GM21825 (cell line): ENCODE results near the gene SREBF2.

ENCODE experiments used
- ATAC-seq: cut with Tn5 transposase; IDR thresholded peaks from one replicate; pipeline ENCODE4 v1.9.1; 2021; ENCODE audit warnings: mild to moderate bottlenecking, moderate library complexity; ENCODE audit not compliant: unreplicated experiment

SREBF2 gene

DNA sequence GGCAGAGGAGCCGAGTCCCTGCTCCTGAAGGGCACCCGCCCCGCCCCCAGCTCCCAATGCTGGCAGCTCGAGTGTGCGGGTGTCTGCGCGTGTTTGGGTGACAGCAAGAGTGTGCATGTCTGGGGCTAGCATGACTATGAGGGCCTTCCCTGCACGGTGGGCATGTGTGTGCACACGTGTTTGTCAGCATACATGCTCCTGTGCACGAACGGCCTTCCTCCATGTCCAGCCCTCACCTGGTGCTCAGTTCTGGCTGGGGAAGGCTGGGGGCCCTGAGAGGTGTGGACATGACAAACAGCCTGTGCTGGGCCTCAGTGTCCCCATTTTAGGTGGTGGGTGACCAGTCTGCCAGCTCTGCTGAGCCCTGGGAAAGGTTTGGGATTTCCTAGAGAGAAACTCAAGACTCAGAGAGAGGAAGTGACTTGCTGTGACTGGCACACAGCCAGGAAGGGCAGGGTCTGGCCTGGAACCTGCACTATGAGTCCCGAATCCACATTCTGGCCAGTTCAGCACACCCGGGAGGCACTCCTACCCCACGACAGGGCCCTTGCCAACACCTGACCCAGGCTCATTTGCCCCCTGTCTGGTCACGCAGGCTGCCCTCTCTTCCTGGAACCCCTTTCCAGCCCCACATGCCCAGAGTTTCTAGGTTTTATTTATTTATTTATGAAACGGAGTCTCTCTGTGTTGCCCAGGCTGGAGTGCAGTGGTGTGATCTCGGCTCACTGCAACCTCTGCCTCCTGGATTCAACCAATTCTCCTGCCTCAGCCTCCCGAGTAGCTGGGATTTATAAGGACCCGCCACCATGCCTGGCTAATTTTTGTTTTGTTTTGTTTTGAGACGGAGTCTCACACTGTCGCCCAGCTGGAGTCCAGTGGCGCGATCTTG lies 85.2 kb downstream of the SREBF2 start:
- no peak for ATAC-seq

DNA sequence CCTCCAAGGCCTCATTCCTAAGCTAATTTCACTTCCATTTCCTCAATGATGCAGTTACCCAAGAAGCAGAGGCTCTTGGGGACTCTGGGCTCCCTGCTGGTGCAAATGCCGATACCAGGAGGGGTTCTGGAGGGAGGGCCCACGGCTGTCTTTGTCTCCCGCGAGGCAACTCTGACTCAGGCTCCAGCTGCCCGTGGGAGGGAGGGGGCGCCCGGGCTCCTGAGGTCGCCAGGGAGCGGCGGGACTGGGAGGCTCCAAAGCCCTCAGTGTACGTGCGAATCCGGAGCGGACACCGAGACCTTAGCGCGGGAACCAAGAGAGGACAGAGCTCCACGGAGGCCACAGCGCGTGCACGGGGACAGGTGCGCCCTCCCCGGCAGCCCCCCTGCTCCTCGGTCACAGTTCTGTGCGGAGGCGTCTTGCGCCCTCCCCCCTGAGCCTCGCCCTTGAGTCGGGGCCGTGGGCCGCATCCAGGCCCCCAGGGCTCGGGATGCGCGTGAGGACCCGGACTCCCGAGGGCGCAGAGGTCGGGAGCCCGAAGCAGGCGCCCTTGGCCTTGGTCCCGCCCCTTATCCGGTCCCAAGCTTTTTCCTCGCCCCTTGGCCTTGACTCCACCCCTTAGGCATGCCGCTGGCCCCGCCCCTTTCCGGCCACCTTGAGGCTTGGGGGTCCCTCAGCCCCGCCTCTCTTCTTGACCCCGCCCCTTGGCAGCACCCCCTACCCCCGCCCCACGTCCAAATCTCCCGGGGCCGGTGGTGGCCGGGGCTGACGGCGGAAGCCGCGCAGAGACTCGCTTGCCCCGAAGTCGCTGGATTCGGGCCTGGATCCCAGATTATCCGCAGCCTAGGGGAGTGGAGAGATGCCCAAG lies 86.7 kb downstream of the SREBF2 start:
- ATAC-seq = peak; percentile 31

DNA sequence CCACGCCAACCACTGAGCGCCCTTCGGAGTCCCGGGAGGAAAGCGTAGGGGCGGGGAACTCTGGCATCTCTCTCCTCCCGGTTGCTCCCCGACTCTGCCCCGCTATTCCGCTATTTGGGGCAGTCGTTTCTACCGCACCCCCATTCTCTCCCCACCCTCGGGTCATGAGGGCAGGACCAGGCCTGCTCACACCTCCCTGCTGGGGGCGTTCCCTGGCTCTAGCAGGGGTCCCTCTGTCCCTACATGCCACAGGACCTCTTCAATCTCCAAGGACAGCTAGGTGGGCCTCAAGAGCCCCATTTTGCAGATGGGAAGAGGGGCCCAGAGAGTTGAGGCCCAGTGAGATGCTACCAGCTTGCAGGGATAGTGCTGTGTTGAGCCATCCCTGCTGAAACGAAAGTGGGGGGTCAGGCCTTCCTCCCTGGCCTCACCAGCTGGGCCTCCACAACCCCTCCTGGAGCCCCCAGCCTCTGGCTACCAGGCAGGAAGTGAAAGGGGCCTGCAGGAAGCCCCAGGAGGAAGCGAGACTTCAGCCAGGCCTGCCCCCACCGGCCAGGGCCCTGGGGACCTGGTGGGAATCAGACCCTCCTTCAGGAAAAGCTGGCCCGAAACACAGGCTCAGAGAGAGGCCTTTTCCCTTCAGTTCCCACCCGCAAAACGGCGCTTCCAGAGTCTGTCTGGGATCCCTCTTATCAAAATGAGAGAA lies 87.5 kb downstream of the SREBF2 start:
- ATAC-seq = peak; percentile 23

DNA sequence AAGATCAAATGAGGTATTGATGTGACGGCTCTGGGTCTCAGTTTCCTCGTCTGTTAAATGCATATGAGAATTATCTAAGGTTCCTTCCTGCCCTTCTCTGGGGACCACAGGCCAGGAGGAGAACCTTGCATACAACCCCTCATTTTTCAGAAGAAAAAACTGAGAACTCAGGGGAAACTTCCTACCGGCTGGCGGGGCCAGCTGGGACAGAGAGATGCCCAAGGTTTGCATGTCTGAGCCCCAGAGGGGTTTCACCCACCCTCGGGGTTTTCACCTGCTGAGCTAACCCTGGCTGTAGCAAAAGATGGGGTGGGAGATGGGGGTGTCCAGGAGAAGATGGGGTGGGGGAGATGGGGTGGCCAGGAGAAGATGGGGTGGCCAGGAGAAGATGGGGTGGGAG lies 89.4 kb downstream of the SREBF2 start:
- no peak for ATAC-seq

DNA sequence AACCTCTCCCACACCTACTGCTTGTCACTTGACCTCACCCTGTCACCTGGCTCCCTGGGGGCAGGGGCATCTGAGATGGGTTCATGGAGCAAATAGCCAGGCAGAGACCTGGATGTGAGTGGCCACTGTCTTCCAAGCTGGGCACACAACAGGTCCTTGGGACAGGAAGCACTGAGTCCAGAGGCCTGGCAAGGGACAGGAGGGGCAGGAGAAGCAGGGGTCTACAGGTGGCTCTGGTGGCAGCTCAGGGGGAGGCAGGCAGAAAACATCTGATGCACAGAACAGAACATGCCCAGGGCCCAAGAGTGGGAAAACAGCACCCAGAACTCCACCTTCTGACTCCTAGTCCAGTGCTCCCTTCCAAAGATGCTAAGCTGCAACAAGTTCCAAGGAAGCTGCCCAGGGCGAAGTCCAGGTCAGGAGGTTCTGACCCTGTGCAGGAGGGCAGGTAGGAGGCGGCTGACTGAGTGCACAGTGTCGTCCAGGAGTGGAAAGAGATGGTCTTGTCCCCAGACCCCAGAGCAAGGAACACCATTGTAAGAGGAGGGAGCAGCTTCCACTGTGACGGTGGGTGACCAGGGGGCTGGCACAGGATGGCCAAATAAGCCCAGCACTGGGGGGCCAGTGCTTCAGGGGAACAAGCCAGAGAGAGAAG lies 90.2 kb downstream of the SREBF2 start:
- ATAC-seq = no peak

DNA sequence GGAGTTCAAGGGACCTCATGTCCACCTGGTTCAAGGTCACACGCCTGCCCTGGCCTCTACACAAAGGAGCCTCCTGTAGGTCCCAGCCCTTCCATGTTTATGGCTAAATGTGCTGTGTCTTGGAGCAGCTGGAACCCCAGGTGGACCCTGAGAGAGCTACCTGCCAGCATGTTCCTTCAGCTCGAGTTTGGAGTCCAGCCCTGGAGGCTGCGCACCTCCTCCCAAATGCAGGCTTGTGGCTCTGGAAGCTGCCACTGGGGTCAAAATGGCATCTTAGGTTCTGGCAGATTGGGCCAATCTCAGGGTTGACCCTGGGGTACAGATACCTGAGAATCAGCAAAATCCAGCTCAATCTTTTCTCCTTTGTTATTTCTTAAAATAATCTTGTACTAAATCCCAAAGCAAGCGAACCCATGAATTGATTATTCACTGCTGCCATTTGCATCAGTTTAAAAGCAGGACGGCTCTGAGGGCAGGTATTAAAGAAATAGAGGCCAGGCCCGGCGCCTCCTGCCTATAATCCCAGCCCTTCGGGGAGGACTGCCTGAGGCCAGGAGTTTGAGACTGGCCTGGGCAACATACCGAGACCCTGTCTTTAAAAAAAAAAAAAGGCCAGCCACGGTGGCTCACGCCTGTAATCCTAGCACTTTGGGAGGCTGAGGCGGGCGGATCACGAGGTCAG lies 90.8 kb downstream of the SREBF2 start:
- ATAC-seq = no peak

DNA sequence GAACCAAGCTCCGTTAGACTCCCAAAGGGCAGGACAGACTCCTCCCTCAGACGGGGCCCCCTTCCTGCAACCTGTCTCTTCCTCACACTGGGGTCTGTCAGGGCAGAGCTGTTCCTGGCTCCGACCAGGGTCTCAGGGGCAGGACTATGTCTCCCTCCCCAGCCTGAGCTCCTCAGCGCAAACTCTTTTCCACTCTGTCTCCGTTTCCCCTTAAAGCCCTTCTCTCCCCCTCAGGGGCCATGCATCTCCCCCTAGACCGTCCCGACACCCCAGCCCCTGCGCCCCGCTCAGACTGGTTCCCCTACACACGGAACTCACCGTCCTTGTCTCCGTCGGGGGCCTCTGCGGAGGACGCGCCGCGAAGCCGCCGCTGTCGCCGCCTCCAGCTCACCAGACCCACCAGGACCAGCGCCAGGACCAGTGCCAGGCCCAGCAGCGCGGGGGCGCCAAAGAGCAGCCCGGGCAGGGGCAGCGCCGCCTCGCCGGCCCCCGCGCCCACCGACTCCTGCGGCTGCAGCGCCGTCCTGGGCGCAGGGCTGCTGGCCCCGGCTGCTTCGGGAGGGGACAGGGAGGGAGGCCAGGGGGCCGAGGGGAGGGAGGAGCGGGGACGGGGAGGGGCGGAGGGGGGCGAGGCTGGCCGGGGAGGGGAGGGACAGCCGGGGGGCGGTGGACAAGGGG lies 93.0 kb downstream of the SREBF2 start:
- ATAC-seq = peak; percentile 32

DNA sequence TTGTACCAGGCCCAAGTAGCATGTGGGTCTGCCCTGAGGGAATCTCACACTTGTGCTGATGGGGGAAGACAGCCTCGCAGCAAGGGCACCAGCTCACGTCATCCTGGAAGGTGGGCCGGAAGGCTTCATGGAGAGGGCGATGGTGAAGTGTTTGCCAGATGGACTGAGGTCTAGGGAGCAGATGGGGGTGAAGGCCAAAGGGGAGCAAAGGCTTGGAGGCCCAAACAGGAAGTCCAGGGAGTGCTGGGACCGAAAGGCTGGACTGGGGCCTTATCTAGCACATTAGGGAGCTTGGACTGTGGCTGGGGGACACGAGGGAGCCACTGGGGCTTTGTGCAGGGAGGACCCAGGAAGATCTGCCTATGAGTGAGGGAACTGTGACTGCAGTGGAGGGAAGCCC lies 94.9 kb downstream of the SREBF2 start:
- no peak for ATAC-seq

DNA sequence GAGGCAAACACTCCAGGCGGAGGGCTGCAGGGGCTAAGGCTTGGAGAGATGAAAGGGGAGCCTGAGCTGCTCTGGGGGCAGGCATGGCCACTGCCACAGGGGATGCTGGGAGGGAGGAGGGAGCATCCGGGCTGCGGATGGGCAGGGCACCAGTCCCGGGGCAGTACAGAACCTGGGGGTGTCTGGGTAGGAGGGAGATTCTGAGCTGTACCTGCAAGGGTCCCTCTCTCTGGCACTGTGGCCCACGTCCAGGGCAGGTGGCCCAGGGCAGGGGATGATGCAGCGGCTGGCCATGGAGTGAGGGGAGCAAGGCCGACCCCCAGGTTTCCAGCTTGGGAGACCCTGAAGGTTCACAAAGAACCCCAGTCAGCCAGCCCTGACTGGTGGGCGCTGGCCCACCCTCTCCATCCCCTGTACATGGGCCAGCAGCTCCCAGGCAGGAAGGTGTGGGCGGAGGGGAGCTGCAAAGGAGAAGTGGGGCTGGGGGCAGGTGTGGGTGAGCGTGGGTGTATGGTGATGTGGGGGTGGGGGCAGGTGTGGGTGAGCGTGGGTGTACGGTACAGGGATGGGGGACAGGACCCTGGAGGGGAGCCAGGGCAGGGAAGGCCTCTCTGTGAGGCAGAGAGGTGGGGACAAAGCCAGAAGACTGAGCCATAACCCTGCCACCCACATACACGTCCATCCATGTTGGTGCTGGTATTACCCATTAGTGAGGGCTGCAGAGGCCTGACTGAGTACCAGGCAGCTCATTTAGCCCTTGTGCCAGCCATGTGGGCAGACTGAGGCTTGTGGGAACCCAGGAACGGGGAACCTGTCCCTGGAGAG lies 95.9 kb downstream of the SREBF2 start:
- ATAC-seq = no peak

DNA sequence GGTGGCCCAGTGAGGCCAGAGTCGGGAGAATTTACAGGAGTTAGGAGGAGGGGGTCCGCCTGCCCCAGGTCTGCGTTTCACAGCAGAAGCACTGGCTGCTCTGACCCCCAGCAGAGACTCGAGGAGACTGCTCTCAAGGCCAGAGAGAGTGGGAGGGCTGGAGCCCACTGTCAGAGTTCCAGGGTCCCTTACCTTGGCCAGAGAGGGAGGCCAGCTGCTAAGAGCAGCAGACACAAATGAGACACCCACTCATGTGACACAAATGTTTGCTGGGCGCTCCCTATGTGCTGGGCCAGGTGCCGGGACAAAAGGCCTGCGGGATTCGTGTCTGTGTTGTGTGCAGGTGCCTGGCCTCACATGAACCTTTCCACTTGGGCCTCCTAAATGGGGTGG lies 96.5 kb downstream of the SREBF2 start:
- no peak for ATAC-seq

DNA sequence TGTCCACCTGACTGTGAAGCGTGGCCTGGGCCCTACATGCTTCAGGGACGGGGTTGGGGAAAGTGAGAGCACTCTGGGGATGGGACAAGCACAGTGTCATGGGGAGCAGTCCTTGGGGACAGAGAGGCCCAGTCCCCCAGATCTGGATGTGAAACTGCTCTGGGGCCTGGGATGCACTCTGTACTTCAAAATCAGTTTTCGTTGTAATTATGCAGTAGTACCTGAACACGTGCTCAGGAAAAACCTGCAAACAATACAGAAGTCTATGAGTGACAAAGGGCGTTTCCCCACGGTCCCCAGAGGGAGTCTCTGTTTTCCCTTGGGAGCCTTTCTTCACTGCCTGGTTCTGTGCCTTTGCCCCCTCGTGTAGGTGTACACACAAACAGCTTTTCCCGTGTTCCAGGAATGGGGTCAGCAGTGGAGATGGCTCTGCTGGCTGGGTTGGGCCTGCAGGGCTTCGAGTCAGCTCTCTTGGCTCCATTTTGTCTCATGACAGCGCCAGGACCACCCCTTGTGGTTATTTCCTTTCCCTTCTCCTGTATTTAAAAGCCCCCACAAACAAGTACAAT lies 98.9 kb downstream of the SREBF2 start:
- peak; percentile 23 for ATAC-seq

DNA sequence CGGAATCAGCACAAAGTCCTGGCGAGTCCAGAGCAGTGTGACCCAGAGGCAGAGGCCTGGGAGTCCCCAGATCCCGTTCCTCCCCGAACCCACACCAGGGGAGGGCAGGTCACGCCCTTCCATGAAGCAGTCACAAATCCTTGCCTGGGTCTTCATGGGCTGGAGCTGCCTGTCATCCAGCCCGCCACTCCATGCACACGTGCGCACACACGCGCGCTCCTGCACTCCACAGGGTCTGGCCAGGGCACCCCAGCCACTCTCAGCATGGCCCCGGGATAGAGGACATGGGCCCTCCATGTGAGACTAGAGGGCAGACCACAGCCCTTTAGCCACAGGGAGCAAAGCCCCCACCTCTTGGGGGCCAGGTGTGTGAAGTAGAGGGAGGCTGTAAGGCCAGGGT lies 99.4 kb downstream of the SREBF2 start:
- no peak for ATAC-seq

DNA sequence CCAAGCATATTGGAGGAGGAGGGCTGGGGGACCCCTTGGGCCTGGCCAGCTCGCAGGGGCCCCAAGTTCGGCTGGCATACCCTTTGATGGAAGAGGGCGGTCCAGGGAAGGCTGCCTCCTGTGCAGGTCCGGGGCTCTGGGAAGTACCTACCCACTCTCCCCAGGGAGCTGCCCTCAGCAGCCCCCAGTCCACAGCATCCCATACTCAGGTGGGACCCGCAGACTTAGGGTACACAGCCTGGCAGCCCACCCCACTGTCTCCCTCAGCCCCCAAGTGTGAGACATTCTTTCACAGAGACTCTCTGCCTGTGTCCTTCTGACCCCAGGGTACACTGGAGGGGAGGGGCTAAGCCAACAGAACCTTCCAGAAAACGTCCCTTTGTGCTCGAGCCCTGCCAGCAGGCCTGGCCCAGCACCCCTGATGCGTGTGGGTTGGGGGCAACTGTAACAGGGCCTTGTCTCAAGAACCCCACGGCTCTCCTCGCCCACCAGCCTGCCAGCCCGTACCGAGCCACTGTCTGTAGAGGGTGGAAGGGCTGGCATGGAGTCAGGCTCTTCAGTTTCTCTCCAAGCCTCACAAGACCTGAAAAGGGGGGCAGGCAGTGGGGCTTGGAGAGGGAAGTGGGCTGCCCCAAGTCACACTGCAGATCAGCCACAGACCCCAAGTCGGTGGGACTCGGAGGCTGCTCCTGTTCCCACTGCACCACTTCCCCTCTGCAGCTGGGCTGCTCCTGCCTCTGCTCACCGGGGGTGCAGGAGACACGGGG lies 100.7 kb downstream of the SREBF2 start:
- ATAC-seq = no peak

DNA sequence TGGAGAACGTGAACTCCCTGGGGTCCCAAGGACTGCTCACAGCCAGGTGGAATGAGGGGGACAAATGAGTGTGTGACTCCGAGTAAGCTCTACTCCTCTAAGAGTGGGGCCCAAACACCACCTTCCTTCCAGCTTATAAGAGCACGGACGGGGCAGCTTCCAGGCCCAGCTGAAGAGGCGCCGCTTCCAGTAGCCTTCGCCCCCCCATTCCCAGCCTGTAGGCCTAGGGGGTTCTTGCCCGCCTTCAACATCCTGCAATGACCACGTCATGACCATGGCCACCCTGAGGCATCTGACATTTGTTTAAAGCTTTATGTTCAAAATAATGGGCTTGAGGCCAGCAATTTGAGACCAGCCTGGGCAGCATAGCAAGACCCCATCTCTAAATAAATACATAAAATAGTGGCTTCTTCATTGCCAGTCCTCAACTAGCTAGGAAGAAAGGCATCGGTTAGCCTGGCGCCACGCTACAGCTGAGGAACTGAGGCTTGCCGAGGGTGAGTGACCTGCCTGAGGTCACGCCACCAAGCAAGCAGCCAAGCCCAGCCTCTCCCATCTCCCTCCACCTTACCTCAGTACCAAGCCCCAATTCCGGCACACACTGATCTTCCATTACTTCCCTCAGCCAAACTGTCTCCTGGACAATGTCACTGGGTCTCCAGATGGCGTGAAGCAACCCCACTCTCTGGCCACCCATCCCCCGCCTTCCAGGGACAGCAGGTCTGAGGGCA lies 101.5 kb downstream of the SREBF2 start:
- no peak for ATAC-seq

DNA sequence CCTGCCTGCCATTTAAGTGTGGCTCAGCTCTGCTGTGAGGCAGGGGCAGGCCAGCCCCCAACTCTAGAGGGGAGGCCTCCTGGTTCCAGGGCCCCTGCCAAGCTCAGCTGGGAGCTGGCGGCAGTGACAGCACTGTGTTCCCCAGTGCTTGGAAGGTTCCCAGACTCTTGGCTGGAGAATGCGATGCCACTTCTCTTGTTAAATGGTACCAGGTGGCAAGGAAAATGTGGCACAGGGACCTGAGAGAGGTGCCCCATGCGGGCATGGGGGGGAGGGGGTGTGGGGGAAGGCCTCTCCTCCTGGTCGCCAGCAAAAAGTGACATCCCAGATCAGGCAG lies 102.1 kb downstream of the SREBF2 start:
- no peak for ATAC-seq

DNA sequence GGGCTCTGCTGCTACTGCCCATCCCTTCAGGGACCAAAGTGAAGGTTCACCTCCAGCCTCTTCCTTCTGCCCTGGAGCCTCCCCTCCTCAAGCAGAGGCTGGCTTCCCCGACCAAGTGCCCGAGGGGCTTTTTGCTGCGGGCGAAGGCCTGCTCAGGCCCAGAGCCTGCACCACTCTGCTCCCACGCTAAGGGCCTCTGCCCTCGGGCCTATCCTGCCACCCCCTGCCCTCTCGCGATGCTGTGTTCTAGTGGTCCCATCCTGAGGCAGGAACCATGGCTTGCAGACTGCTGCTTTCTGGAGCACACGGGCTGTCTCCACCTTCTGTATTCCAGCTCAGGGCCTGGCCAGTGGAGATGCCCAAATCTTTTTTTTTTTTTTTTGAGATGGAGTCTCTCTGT lies 102.6 kb downstream of the SREBF2 start:
- ATAC-seq = no peak

DNA sequence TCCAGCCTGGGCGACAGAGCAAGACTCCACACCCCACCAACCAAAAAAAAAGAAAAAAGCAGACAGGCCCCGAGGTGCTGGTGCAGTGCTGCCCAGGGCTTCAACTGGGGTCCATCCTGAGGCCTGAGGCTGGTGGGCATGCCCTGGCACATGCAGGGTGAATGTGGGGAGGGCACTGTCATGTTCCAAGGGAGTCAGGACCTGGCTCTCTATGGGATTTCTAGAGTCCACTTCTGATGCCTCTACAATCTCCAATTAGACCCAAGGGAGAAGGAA lies 103.9 kb downstream of the SREBF2 start:
- ATAC-seq = no peak
